SU-DHL-6 (cell line): Measurements from ENCODE around the gene TMEM178B.

Experiments
- H2AFZ ChIP-seq: fragments of 200-600 bp; sonication (generic); 2 replicates; pipeline ENCODE4 v1.6.1; 2014; ENCODE audit warnings: low read depth, mild to moderate bottlenecking, moderate library complexity, mixed read lengths, antibody characterized with exemption, low read length; ENCODE audit not compliant: severe bottlenecking
- H3F3A ChIP-seq: fragments of 200-600 bp; shearing (Covaris generic); 2 replicates; pipeline ENCODE4 v1.6.0; 2016; ENCODE audit warnings: antibody characterized with exemption, mild to moderate bottlenecking; ENCODE audit not compliant: insufficient read depth
- H3K27ac ChIP-seq: fragments of 200-600 bp; sonication (generic); 2 replicates; pipeline ENCODE4 v1.5.1; 2016; ENCODE audit warnings: low read depth, mild to moderate bottlenecking, low read length, moderate library complexity, mixed read lengths
- H3K27me3 ChIP-seq: fragments of 200-600 bp; sonication (generic), shearing (Covaris generic); 2 replicates; pipeline ENCODE4 v1.6.0; 2014; ENCODE audit warnings: mild to moderate bottlenecking, low read length
- H3K36me3 ChIP-seq: fragments of 200-600 bp; sonication (generic); 2 replicates; pipeline ENCODE4 v1.6.1; 2014; ENCODE audit warnings: mild to moderate bottlenecking, low read length, mixed read lengths
- H3K4me2 ChIP-seq: fragments of 300-600, 200-600 bp; shearing (Covaris generic), sonication (generic); 2 replicates; pipeline ENCODE4 v1.6.0; 2014; ENCODE audit warnings: low read length, low read depth, mild to moderate bottlenecking; ENCODE audit not compliant: poor library complexity, severe bottlenecking
- H3K4me3 ChIP-seq: fragments of 200-600 bp; sonication (generic); 2 replicates; pipeline ENCODE4 v1.5.1; 2014; ENCODE audit warnings: antibody characterized with exemption, low read length, mild to moderate bottlenecking, mixed read lengths; ENCODE audit not compliant: insufficient read depth, poor library complexity, severe bottlenecking
- H3K79me2 ChIP-seq: fragments of 200-600 bp; sonication (generic); 2 replicates; pipeline ENCODE4 v1.6.1; 2014; ENCODE audit warnings: mild to moderate bottlenecking, low read length, moderate library complexity; ENCODE audit not compliant: insufficient read depth
- H3K9ac ChIP-seq: fragments of 200-600 bp; sonication (generic); 2 replicates; pipeline ENCODE4 v1.7.0; 2014; ENCODE audit warnings: mild to moderate bottlenecking, low read length
- H3K9me2 ChIP-seq: fragments of 200-600 bp; sonication (generic); replicated peaks from 2 replicates; pipeline ENCODE4 v1.6.1; 2014; ENCODE audit warnings: low read length; ENCODE audit not compliant: insufficient read depth
- H3K9me3 ChIP-seq: fragments of 200-600 bp; sonication (generic); 2 replicates; pipeline ENCODE4 v1.6.1; 2014; ENCODE audit warnings: low read length, mixed read lengths; ENCODE audit not compliant: insufficient read depth
- H4K20me1 ChIP-seq: fragments of 200-600 bp; sonication (generic); 2 replicates; pipeline ENCODE4 v1.6.1; 2014; ENCODE audit warnings: low read depth, mild to moderate bottlenecking, antibody characterized with exemption, low read length, moderate library complexity, mixed read lengths
- CTCF ChIP-seq: fragments of 200-600 bp; sonication (generic); IDR thresholded peaks from one replicate; pipeline ENCODE4 v1.5.1; 2017; ENCODE audit warnings: antibody characterized with exemption, mild to moderate bottlenecking, low read length, moderate library complexity; ENCODE audit not compliant: insufficient read depth, poor library complexity, severe bottlenecking
- EZH2phosphoT487 ChIP-seq: fragments of 200-600 bp; sonication (generic), shearing (Covaris generic); conservative IDR thresholded peaks from 2 replicates; pipeline ENCODE4 v1.6.1; 2018; ENCODE audit warnings: mild to moderate bottlenecking, antibody characterized with exemption, low read length, moderate library complexity, mixed read lengths

The TMEM178B gene

GRCh38 chr7:141133646-141134045, 59.8 kb downstream of the TMEM178B start:
- Histone ChIP-seq H3K4me2 (no peak overlapping the region), H3K36me3 (no peaks in the 10 kb centered on the region), H3K9me3 (no peaks in the 10 kb centered on the region), H3F3A (no peaks in the 10 kb centered on the region), H3K9ac (no peak overlapping the region), H3K4me3 (no peak overlapping the region), H3K79me2 (no peaks in the 10 kb centered on the region), H3K27me3 (no peaks in the 10 kb centered on the region), H3K9me2 (no peaks in the 10 kb centered on the region), H4K20me1 (no peaks in the 10 kb centered on the region), H3K27ac (no peak overlapping the region), H2AFZ (no peak overlapping the region)
- TF ChIP-seq EZH2phosphoT487 (no peak), CTCF (no peak)

GRCh38 chr7:141142058-141142457, 68.2 kb downstream of the TMEM178B start:
- Histone ChIP-seq H3K9ac (no peak overlapping the region), H3K4me3 (no peak overlapping the region), H4K20me1 (no peaks in the 10 kb centered on the region), H3K9me2 (no peaks in the 10 kb centered on the region), H3K27me3 (no peaks in the 10 kb centered on the region), H2AFZ (no peak overlapping the region), H3F3A (no peaks in the 10 kb centered on the region), H3K36me3 (no peaks in the 10 kb centered on the region), H3K9me3 (no peaks in the 10 kb centered on the region), H3K79me2 (no peaks in the 10 kb centered on the region), H3K27ac (no peak overlapping the region), H3K4me2 (no peak overlapping the region)
- TF ChIP-seq CTCF (no peak), EZH2phosphoT487 (no peak)

GRCh38 chr7:141144921-141145629, 71.2 kb downstream of the TMEM178B start:
- no peaks in the 10 kb centered on the region for H3K9me2 ChIP-seq
- H3F3A ChIP-seq = no peaks in the 10 kb centered on the region
- H3K36me3 ChIP-seq = no peaks in the 10 kb centered on the region
- H2AFZ ChIP-seq = no peak overlapping the region
- no peaks in the 10 kb centered on the region for H3K79me2 ChIP-seq
- no peaks in the 10 kb centered on the region for H4K20me1 ChIP-seq
- no peak overlapping the region for H3K4me2 ChIP-seq
- H3K9ac ChIP-seq = no peak overlapping the region
- H3K9me3 ChIP-seq = no peaks in the 10 kb centered on the region
- H3K27ac ChIP-seq = no peak overlapping the region
- H3K4me3 ChIP-seq = no peak overlapping the region
- no peaks in the 10 kb centered on the region for H3K27me3 ChIP-seq
- TF ChIP-seq EZH2phosphoT487 = no peak
- TF ChIP-seq CTCF = no peak
